Mucosa of rectum (tissue), 2 donors: ENCODE measurements around the gene MRPL27.

Experiments used
- H3K27ac ChIP-seq, 2 donors: one replicate each; pipeline ENCODE4 v1.7.0; 2013; ENCODE audit warnings: inconsistent platforms in 2 of 2, low read depth in 2 of 2, low read length in 2 of 2
- H3K27me3 ChIP-seq, 2 donors: one replicate each; pipeline ENCODE4 v1.7.0; 2013; ENCODE audit warnings: low read length in 2 of 2; ENCODE audit not compliant: control insufficient read depth in 2 of 2, insufficient read depth in 2 of 2
- H3K36me3 ChIP-seq, 2 donors: one replicate each; pipeline ENCODE4 v1.7.0; 2013; ENCODE audit warnings: low read length in 2 of 2; ENCODE audit not compliant: control insufficient read depth in 2 of 2, insufficient read depth in 2 of 2
- H3K4me1 ChIP-seq, 2 donors: one replicate each; pipeline ENCODE4 v1.7.0; 2013; ENCODE audit warnings: low read length in 2 of 2, mild to moderate bottlenecking in 1 of 2; ENCODE audit not compliant: control insufficient read depth in 2 of 2, insufficient read depth in 2 of 2
- H3K4me3 ChIP-seq, 2 donors: one replicate each; pipeline ENCODE4 v1.7.0; 2013; ENCODE audit warnings: low read length in 2 of 2
- H3K9ac ChIP-seq, 2 donors: one replicate each; pipeline ENCODE4 v1.7.0; 2013; ENCODE audit warnings: low read length in 2 of 2, low read depth in 1 of 2, mild to moderate bottlenecking in 1 of 2
- H3K9me3 ChIP-seq, 2 donors: one replicate each; pipeline ENCODE4 v1.7.0; 2013; ENCODE audit warnings: low read length in 2 of 2; ENCODE audit not compliant: control insufficient read depth in 2 of 2
- donor health status: healthy.
- donor health status: Normal muscosa, but diverticular disease.

MRPL27 gene

GRCh38 chr17:50372222-50372757 lies 694 bp downstream of the MRPL27 start:
- Histone ChIP-seq H3K9ac (peak overlapping the region; percentile 90 to 100), H3K4me1 (peaks cover 19 to 23% of the 10 kb centered on the region in 2 donors), H3K9me3 (no peaks in the 10 kb centered on the region), H3K27me3 (no peaks in the 10 kb centered on the region), H3K4me3 (peak overlapping the region; percentile 93 to 100), H3K27ac (peak overlapping the region; percentile 95 to 99), H3K36me3 (peaks cover 29 to 35% of the 10 kb centered on the region in 2 donors)

GRCh38 chr17:50371526-50371925 lies 1.5 kb downstream of the MRPL27 start:
- Histone ChIP-seq H3K36me3 (peaks cover 36 to 42% of the 10 kb centered on the region in 2 donors), H3K9me3 (no peaks in the 10 kb centered on the region), H3K4me1 (peaks cover 19 to 22% of the 10 kb centered on the region in 2 donors), H3K9ac (peak overlapping the region in 1 of 2 donors; percentile 90), H3K27ac (no peak overlapping the region), H3K4me3 (peak overlapping the region in 1 of 2 donors; percentile 100), H3K27me3 (no peaks in the 10 kb centered on the region)

GRCh38 chr17:50370052-50370451 lies 2.9 kb downstream of the MRPL27 start:
- no peaks in the 10 kb centered on the region for H3K27me3 ChIP-seq
- H3K9me3 ChIP-seq: no peaks in the 10 kb centered on the region
- H3K9ac ChIP-seq: no peak overlapping the region
- no peak overlapping the region for H3K4me3 ChIP-seq
- no peak overlapping the region for H3K27ac ChIP-seq
- H3K4me1 ChIP-seq: peaks cover 15 to 19% of the 10 kb centered on the region in 2 donors
- H3K36me3 ChIP-seq: peaks cover 47 to 53% of the 10 kb centered on the region in 2 donors

GRCh38 chr17:50367401-50367800 lies 5.6 kb downstream of the MRPL27 start:
- Histone ChIP-seq H3K4me1 (peaks cover 8 to 16% of the 10 kb centered on the region in 2 donors), H3K27ac (no peak overlapping the region), H3K27me3 (no peaks in the 10 kb centered on the region), H3K4me3 (no peak overlapping the region), H3K9ac (no peak overlapping the region), H3K36me3 (peaks cover 47 to 55% of the 10 kb centered on the region in 2 donors), H3K9me3 (no peaks in the 10 kb centered on the region)

GRCh38 chr17:50365649-50366393 lies 7.2 kb downstream of the MRPL27 start:
- H3K4me1 ChIP-seq: peaks cover 0 to 6% of the 10 kb centered on the region in 2 donors
- H3K36me3 ChIP-seq: peaks cover 47 to 57% of the 10 kb centered on the region in 2 donors
- no peaks in the 10 kb centered on the region for H3K27me3 ChIP-seq
- H3K4me3 ChIP-seq: no peak overlapping the region
- H3K9me3 ChIP-seq: no peaks in the 10 kb centered on the region
- no peak overlapping the region for H3K27ac ChIP-seq
- H3K9ac ChIP-seq: no peak overlapping the region

- H3K27ac ChIP-seq: no peak overlapping the region
- H3K4me3 ChIP-seq: no peak overlapping the region
- no peaks in the 10 kb centered on the region for H3K27me3 ChIP-seq
- no peaks in the 10 kb centered on the region for H3K9me3 ChIP-seq
- peaks cover 43 to 52% of the 10 kb centered on the region in 2 donors for H3K36me3 ChIP-seq
- H3K9ac ChIP-seq: no peak overlapping the region
- peaks cover 0 to 6% of the 10 kb centered on the region in 2 donors for H3K4me1 ChIP-seq
Observed at GRCh38 chr17:50365165-50365564, 7.8 kb downstream of the MRPL27 start.

GRCh38 chr17:50364715-50365114 lies 8.3 kb downstream of the MRPL27 start:
- H3K27me3 ChIP-seq: no peaks in the 10 kb centered on the region
- peaks cover 38 to 50% of the 10 kb centered on the region in 2 donors for H3K36me3 ChIP-seq
- no peak overlapping the region for H3K4me3 ChIP-seq
- peaks cover 0 to 6% of the 10 kb centered on the region in 2 donors for H3K4me1 ChIP-seq
- no peak overlapping the region for H3K27ac ChIP-seq
- no peak overlapping the region for H3K9ac ChIP-seq
- H3K9me3 ChIP-seq: no peaks in the 10 kb centered on the region

GRCh38 chr17:50364061-50364458 lies 8.9 kb downstream of the MRPL27 start:
- Histone ChIP-seq H3K36me3 (peaks cover 39 to 47% of the 10 kb centered on the region in 2 donors), H3K4me1 (peaks cover 0 to 6% of the 10 kb centered on the region in 2 donors), H3K9me3 (no peaks in the 10 kb centered on the region), H3K27me3 (no peaks in the 10 kb centered on the region), H3K9ac (no peak overlapping the region), H3K4me3 (no peak overlapping the region), H3K27ac (no peak overlapping the region)

GRCh38 chr17:50363217-50364060 lies 9.5 kb downstream of the MRPL27 start:
- Histone ChIP-seq H3K36me3 (peaks cover 40 to 47% of the 10 kb centered on the region in 2 donors), H3K27ac (no peak overlapping the region), H3K9ac (no peak overlapping the region), H3K9me3 (no peaks in the 10 kb centered on the region), H3K27me3 (no peaks in the 10 kb centered on the region), H3K4me3 (no peak overlapping the region), H3K4me1 (peaks cover 0 to 6% of the 10 kb centered on the region in 2 donors)

- H3K27ac ChIP-seq: no peak overlapping the region
- no peaks in the 10 kb centered on the region for H3K27me3 ChIP-seq
- peaks cover 38 to 47% of the 10 kb centered on the region in 2 donors for H3K36me3 ChIP-seq
- peaks cover 0 to 4% of the 10 kb centered on the region in 2 donors for H3K4me1 ChIP-seq
- no peak overlapping the region for H3K9ac ChIP-seq
- no peaks in the 10 kb centered on the region for H3K9me3 ChIP-seq
- H3K4me3 ChIP-seq: no peak overlapping the region
Observed at GRCh38 chr17:50362661-50363060, 10.3 kb downstream of the MRPL27 start.
